Raji (cell line): ENCODE results near the gene RIN1.
A peak's percentile ranks its signal among the peaks of the same experiment; 100 is the strongest.

Experiments
- POLR2A ChIP-seq: IDR thresholded peaks from 2 replicates; pipeline ENCODE4 v1.6.1; 2011; ENCODE audit warnings: low read depth, low read length, control low read depth; ENCODE audit not compliant: insufficient read depth

RIN1 gene

DNA sequence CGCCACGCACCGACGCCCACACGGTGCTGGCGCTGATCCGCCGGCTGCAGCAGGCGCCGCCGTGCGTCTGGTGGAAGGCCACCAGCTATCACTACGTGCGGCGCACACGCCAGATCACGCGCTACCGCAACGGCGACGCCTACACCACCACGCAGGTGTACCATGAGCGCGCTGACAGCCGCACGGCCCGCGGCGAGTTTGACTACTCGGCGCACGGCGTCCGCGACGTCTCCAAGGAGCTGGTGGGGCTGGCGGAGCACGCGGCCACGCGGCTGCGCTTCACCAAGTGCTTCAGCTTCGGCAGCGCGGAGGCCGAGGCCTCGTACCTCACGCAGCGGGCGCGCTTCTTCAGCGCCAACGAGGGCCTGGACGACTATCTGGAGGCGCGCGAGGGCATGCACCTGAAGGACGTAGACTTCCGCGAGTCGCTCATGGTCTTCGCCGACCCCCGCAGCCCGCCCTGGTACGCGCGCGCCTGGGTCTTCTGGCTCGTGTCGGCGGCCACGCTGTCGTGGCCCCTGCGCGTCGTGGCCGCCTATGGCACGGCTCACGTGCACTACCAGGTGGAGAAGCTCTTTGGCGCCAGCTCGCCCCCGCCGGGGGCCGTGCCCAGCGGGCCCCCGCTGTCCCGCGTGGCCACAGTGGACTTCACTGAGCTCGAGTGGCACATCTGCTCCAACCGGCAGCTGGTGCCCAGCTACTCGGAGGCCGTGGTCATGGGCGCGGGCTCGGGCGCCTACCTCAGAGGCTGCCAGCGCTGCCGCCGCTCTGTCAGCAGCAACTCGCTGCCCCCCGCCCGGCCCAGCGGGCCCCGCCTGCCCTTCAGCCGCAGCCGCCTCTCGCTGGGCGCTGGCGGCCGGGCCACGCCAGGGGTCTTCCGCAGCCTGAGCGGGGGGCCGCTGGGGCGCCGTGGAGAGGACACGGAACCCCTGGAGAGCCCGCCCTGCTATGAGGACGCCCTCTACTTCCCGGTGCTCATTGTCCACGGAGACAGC, 41.3 kb downstream of the RIN1 start:
- no peak for TF ChIP-seq POLR2A

- no peak for TF ChIP-seq POLR2A
Measured at GRCh38 chr11:66293777-66294625, 42.2 kb downstream of the RIN1 start.

DNA sequence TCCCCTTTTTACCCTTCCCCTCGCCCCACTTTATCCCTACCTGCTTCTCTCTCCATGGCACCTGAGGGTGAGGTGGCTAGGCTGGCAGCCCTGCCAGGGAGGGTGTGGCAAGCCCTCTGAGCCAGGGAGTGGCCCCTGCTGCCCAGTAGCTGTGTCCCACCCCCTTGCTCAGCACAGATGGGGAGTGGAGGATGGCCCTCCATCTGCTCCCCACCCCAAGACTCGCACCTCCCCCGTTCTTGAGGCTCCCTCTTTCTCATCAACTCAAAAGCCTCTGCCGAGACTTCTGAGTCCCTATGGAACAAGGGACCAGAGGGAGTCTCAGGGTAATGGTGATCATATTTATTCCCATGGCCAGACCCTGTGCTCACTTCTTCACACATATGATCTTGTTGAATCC, 42.9 kb downstream of the RIN1 start:
- TF ChIP-seq POLR2A: no peak

DNA sequence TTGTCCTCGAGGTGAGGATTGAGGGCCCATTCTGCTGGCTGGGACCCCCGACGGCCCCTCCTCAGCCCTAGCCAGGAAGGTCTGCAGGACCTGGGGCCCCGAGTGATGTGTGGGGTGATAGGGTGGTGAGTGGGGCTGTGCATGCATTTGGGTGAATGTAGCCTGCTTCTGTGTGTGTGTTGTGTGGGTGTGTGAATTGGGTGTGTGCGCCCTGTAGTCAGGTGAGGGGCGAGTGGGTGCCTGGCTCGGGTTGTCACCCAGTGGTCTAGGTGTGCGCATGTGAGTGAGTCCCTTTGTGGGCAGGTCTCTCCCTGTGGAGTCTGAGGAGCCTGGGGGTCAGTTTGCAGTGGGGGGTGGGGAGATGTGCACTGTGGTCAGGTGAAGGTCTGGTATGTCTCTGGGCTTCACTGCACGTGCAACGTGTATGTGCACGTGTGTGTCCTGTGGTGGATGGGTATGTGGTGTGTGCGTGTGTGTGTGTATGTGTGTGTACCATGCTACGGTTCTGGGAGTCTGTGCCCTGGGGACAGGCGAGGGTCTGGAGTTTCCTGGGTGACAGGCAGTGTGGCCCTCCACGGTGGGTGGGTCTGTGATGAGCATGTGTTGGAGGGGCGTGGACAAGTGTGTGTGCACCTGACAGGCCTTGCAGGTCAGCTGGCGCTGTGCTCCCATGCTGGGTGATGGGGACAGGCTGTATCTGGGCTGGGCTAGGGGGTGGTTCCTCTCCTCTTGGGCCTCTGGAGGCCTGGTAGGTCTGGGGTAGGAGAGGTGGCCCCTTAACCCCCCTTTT, 43.5 kb downstream of the RIN1 start:
- no peak for TF ChIP-seq POLR2A

DNA sequence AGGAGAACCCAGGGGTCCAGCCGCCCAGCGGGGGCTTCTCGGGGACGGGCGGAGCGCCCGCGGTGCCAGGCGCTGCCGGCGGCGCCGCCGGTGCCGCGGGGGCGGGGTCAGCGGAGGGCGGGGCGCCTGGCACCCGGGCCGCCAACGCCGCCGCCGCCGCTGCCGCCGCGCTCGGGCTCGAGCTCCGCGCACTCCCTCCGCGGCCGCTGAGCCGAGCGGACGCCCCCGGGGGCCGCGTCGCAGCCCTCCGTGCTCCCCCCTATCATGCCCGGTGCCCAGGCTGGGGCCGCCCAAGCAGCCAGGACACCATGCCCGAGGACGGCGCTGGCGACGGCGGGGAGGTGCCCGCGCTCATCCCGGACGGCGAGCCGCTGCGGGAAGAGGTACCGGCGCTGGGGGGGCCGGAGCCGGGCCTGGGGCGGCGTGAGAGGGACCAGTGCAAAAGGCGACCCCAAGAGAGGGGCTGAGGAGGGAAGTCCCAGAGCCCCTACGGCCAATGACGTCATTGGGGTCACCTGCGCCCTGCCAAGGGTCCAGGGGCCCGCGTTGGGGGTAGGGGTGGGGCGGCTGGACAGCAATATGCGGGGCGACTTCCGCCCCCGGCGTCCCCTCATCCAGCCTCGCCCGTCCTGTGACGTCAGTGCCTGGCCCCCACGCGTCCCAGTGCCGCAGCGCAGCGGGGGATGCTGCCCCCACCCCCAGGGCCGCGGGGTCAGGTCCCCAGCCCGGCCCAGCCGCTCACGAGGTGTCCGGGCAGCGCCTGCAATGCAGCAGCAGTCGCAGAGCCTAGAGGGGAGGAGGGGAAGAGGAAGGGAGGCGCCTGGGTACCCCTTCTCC, 44.3 kb downstream of the RIN1 start, which contains the start of gene TMEM151A:
TSS of gene TMEM151A (plus strand) at position 189 of the 837 bp plus-strand sequence. CDS start at position 309, 120 bp downstream.
- TF ChIP-seq POLR2A: no peak

DNA sequence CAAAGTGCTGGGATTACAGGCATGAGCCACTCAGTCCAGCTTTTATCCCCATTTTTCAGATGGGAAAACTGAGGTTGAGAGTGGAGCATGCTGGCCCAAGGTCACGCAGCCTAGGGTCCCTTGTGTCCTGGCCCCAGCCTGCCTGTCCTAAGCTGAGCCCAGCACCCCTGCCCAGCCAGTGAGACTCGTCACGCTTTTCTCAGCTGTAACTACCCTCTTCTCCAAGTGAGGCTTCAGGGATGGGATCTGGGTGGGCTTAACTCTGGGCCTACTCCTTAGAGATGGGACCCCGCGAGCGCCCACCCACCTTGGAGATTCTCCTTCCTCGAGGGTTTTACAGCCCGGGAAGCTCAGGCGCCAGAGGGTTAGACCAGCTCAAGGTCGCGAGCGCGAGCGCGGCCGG, 44.9 kb downstream of the RIN1 start:
- no peak for TF ChIP-seq POLR2A

DNA sequence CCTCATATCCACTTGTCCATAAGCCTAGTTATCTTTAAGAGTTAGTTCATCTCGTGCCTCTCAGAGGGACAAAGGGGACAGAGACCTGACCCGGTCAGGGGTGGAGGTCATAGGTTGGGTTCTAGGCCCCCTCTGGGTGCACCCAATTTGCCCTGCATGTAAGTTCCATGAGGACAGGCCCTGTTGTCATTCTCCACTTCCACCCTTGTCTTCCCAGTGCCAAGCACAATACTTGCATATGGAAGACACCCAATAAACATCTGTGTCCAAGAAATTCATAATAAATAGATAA, 46.0 kb downstream of the RIN1 start:
- no peak for TF ChIP-seq POLR2A

GRCh38 chr11:66289548-66290329, 46.5 kb downstream of the RIN1 start:
- no peak for TF ChIP-seq POLR2A

- TF ChIP-seq POLR2A: peak; percentile 89
Measured at GRCh38 chr11:66288671-66289547, 47.3 kb downstream of the RIN1 start, which contains the start of gene YIF1A. TSS of gene YIF1A (minus strand) at chr11:66289143. CDS start at chr11:66288985, 158 bp downstream.

- no peak for TF ChIP-seq POLR2A
Measured at GRCh38 chr11:66287889-66288670, 48.2 kb downstream of the RIN1 start.

- no peak for TF ChIP-seq POLR2A
Measured at GRCh38 chr11:66287211-66287888, 48.9 kb downstream of the RIN1 start.
